ENCODE results near the gene FERMT2. TPM values are rescaled to one million over a fixed set of nuclear protein-coding genes. Genes with fewer than 3 reads are reported as not detected.

The FERMT2 gene
- total RNA-seq, 2 donors from 2014 or later: 89.1 to 101 TPM

DNA sequence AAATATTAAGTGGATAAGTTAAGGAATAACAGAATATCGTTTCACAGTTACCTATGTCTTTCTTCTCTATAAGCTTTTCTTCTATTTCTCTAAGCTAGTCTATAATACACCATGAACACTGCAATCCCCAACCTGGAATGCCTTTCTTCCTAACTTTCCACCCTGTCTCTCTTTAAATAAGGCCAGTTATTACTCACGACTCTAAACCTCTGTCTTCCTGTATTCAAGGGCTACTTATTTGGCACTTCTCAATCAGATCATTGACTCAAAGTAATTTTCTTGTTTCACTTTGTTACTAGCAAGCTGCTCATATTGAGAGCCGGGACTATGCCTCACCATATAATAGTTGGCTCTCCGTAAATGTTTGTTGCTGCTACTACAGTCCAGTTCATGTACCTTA lies 13.5 kb downstream of the FERMT2 start:
- DNase-seq (ENCODE audit: low spot score): no peak
- TF ChIP-seq, protein P1, sequence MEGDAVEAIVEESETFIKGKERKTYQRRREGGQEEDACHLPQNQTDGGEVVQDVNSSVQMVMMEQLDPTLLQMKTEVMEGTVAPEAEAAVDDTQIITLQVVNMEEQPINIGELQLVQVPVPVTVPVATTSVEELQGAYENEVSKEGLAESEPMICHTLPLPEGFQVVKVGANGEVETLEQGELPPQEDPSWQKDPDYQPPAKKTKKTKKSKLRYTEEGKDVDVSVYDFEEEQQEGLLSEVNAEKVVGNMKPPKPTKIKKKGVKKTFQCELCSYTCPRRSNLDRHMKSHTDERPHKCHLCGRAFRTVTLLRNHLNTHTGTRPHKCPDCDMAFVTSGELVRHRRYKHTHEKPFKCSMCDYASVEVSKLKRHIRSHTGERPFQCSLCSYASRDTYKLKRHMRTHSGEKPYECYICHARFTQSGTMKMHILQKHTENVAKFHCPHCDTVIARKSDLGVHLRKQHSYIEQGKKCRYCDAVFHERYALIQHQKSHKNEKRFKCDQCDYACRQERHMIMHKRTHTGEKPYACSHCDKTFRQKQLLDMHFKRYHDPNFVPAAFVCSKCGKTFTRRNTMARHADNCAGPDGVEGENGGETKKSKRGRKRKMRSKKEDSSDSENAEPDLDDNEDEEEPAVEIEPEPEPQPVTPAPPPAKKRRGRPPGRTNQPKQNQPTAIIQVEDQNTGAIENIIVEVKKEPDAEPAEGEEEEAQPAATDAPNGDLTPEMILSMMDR (IDR thresholded peaks at IDR 0.05): no peak
- H3K27ac ChIP-seq: no peak overlapping the region
- peaks cover 0 to 80% of the 10 kb centered on the region in 2 donors for H3K4me1 ChIP-seq
- H3K9me3 ChIP-seq: no peaks in the 10 kb centered on the region
- H3K27me3 ChIP-seq: no peaks in the 10 kb centered on the region
- no peaks in the 10 kb centered on the region for H3K36me3 ChIP-seq
- H3K4me3 ChIP-seq: no peak overlapping the region

DNA sequence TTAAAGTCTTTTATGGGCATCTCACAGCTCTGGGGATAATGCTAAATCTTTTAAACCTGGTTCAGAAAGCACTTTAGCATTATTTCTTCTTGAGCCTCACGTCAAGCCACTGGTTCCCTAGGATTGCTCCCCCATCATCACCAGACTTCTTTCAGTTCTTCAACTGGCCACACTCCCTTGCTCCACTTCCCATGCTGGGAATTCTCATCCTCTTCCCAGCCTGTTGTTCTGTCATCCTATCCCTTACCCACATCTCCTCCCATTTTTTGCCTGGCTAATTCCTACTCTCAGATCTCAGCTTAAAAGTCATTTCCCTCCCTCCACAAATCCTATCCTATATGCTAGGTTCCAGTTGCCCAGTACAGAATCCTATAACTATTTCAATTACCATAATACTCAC lies 14.4 kb downstream of the FERMT2 start:
- H3K36me3 ChIP-seq: no peaks in the 10 kb centered on the region
- H3K27ac ChIP-seq: no peak overlapping the region
- peaks cover 0 to 81% of the 10 kb centered on the region in 2 donors for H3K4me1 ChIP-seq
- TF ChIP-seq, protein P1 (IDR thresholded peaks at IDR 0.05): no peak
- no peak overlapping the region for H3K4me3 ChIP-seq
- DNase-seq (ENCODE audit: low spot score): no peak
- no peaks in the 10 kb centered on the region for H3K27me3 ChIP-seq
- no peaks in the 10 kb centered on the region for H3K9me3 ChIP-seq

GRCh38 chr14:52935833-52936232 lies 15.0 kb downstream of the FERMT2 start:
- H3K9me3 ChIP-seq: no peaks in the 10 kb centered on the region
- H3K4me1 ChIP-seq: peaks cover 0 to 81% of the 10 kb centered on the region in 2 donors
- no peaks in the 10 kb centered on the region for H3K27me3 ChIP-seq
- TF ChIP-seq, protein P1 (IDR thresholded peaks at IDR 0.05): no peak
- no peak overlapping the region for H3K4me3 ChIP-seq
- no peak overlapping the region for H3K27ac ChIP-seq
- no peaks in the 10 kb centered on the region for H3K36me3 ChIP-seq
- DNase-seq (ENCODE audit: low spot score): no peak

DNA sequence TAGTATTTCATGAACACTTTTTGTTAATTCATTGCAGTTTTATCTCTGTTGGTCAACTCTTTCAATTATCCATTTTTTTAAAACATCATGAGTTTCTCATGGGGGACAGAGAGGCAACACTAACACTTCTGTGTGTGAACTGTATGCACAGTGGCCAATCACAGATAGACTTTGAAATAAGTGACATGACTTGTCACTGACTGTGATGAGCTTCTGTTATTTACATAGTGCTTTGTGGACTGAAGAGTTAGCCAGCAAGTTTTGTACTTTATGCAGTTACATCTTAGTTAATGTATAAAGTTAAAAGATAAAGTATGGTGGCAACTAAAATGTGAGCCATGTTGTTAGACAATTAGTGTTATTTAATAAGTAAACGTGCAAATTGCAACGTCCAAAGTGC lies 16.1 kb downstream of the FERMT2 start:
- Histone ChIP-seq H3K27ac (no peak overlapping the region), H3K9me3 (no peaks in the 10 kb centered on the region), H3K36me3 (no peaks in the 10 kb centered on the region), H3K27me3 (no peaks in the 10 kb centered on the region), H3K4me3 (no peak overlapping the region), H3K4me1 (peaks cover 0 to 84% of the 10 kb centered on the region in 2 donors)
- TF ChIP-seq, protein P1 (IDR thresholded peaks at IDR 0.05): no peak
- no peak for DNase-seq (ENCODE audit: low spot score)

DNA sequence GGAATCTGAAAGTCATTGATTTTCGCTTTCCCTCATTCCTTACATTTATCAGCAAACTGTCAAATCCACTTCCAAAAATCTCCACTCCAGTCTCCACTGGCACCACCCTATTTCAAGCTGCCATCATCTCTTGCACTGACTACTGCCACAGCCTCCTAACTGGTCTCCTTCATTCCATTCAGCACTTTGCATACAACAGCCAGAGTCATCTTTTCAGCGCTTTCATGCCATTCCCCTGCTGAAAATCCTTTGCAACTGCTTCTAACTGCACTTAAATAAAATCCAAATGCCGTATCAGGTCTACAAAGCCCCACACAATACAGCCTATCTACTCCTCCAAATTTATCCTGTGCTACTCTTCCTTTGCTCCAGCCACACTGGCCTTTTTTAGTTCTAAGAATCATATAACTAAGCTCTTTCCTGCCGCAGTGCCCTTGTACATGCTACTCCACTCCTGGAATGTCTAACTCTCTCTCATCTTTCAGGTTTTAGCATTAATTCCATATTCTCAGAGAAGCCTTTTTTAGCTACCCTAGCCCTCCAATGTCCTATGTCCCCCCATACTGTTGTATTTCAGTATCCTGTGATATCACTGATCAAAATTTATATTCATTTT lies 21.6 kb downstream of the FERMT2 start:
- no peak for DNase-seq (ENCODE audit: low spot score)
- no peak overlapping the region for H3K4me3 ChIP-seq
- H3K4me1 ChIP-seq: peaks cover 0 to 94% of the 10 kb centered on the region in 2 donors
- TF ChIP-seq, protein P1 (IDR thresholded peaks at IDR 0.05): no peak
- H3K27me3 ChIP-seq: no peaks in the 10 kb centered on the region
- H3K27ac ChIP-seq: no peak overlapping the region
- H3K36me3 ChIP-seq: no peaks in the 10 kb centered on the region
- no peaks in the 10 kb centered on the region for H3K9me3 ChIP-seq

- H3K27me3 ChIP-seq: no peaks in the 10 kb centered on the region
- TF ChIP-seq, protein P1 (IDR thresholded peaks at IDR 0.05): no peak
- H3K4me1 ChIP-seq: peaks cover 0 to 98% of the 10 kb centered on the region in 2 donors
- no peak overlapping the region for H3K27ac ChIP-seq
- H3K36me3 ChIP-seq: no peaks in the 10 kb centered on the region
- no peak for DNase-seq (ENCODE audit: low spot score)
- H3K4me3 ChIP-seq: no peak overlapping the region
- no peaks in the 10 kb centered on the region for H3K9me3 ChIP-seq
These were observed 23.9 kb downstream of the FERMT2 start for GRCh38 chr14:52926953-52927352.
